Measurements from ENCODE around the gene GSK3A.
A peak's percentile ranks its signal among the peaks of the same experiment; 100 is the strongest.

GSK3A gene

DNA sequence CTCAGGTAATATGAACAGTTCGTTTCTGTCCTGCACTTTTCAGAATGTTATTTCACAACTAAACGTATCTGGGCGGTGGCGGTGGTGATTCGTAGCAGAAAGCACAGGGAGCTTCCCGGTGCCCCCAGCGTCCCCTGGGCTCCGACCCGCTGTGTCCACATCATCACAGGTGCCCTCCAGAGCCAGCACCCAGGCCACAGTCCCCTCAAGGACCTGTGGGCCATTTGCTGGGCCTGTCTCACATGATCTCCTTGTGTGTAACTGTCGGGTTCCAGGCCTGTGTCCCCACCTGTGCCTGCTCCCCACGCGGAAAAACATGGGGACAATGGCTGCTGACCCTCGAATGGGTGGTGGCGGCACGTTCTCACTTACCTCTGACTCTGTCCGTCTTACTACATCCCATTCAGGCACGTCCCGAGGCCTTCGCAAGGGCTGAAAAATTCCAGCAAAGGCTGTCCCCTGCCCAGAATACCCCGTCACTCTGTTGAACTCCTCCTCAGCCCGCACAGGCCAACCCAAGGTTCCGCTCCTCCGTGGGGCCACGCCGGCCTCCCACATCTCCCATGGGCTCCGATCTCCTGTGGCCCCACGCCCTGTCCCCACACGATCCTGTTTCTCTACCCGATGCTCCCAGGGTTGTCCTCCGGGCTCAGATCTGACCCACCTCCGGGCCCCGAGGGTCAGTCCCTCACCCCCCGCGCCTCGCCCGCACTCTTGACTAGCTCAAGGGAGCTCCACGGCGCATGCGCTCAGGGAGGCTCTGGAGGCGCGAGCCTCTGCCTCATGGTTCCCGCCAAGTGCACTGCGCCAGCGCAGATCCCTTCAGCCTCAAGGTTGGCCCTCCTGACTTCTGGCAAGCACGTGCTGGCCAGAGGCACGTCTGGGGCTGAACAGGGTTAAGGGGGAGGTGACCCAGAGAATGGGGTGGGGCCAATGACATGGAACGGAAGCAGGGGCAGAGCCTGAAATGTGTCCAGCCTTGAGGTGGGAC lies 46.1 kb downstream of the GSK3A start:
- DNase-seq = no peak

GRCh38 chr19:42193706-42194105 lies 48.7 kb downstream of the GSK3A start:
- DNase-seq = no peak

DNA sequence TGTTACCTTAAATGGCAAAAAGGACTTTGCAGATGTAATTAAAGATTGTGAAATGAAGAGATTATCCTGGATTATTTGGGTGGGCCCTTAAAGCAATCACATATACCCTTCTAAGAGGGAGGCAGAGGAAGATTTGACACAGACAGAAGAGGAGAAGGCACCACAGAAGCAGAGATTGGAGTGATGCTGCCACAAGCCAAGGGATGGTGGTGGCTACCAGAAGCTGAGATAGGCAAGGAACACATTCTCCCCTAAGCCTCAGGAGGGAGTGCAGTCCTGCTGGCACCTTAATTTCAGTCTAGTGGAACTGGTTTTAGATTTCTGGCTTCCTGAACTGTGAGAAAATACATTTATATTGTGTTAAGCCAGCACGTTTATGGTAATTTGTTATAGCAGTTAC lies 49.1 kb downstream of the GSK3A start:
- DNase-seq = no peak

DNA sequence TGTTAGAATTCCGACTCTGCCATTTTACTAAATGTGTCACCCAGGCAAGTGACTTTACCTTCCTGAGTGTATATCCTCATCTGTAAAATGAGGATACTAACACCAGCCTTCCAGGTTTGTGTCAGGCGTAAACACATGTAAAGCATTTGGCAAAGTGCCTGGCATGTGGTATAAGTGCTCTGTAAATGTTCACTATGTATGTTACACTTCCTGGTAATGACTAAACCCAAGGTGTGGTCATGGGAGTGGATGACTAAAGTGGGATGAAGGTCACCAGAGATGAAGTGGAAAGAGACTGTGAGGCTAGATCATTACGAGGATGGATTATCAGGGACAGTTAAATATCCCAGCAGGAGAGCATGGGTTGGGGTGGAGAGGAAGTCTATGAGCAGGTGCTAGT lies 50.5 kb downstream of the GSK3A start:
- DNase-seq = peak; percentile 27 to 36

DNA sequence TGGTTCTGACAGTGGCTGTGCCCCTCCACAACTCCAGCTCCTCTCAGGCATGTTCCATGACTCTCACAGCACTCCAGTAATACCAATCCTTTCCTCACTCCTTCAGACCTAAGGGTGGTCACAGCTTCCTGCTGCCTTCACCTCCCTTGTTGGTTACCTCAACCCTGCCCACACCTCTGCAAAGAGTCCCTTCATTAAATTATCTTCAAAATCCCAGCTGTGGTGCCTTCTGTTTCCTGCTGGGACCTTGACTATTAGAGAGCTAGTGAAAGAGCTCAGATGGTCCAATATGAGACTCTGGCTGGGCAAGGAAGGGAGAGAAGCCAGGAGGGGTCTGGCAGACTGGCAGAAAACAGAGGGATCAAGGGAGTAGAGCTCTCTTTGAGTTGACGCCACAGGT lies 51.1 kb downstream of the GSK3A start:
- no peak for DNase-seq

- DNase-seq = no peak
These were observed 53.3 kb downstream of the GSK3A start for GRCh38 chr19:42189133-42189532.

DNA sequence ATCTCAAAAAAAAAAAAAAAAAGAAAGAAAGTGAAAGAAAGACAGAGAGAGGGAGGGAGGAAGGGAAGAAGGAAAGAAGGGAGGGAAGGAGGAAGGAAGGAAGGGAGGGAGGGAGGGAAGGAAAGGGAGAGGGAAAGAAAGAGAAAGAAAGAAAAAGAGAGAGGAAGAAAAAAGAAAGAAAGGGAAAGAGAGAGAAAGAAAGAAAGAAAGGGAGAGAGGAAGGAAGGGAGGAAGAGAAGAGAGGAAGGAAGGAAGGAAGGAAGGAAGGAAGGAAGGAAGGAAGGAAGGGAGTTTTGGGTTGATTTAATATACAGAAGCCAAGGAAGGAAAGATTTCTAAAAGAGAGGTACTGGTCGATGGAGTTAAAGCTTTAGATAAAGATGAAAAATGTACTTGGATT lies 53.7 kb downstream of the GSK3A start:
- DNase-seq = no peak

DNA sequence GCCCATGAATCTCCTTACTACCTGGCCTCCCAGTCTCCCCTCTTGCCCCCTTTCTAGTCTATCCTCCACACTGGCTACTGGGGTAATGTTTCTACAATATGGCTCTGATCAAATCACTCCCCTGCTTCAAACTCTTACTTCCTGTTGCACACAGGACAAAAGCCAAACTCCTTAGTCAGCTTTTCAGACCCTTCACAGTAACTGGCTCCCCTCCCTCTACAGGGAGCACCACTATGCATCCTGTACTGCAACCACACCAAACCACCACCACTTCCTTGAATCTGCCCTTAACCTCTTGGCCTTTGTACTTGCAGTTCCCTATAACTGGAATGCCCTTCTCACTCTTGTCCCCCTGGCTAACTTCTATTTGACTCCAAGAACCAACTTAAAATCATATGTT lies 57.1 kb downstream of the GSK3A start:
- DNase-seq = no peak

DNA sequence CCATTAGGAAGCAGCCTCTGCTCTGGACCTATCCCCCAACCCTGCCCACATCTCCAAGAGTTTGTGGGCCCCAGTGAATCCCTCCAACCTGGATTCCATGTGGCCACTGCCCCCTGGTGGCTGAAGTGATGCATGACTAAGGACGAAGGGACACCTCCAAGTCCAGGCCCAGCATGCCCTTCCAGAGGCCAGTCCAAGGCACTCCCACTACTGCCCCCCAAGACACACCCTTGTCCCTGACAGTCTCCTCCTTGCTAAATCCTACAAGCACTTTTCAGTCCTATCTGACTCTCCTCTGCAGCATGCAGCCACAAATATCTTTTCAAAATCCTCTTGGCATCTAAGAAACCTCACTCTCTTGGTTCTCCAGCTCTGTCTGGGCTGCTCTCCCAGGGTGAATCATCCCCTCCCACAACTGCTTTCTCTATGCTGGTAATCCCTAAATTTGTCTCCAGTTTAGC lies 58.0 kb downstream of the GSK3A start:
- peak; percentile 69 to 74 for DNase-seq
